H9 (cell line): ENCODE measurements around the gene CRYBB1. TPM values are rescaled to one million over a fixed set of nuclear protein-coding genes. Genes with fewer than 3 reads are reported as not detected.
A peak's percentile ranks its signal among the peaks of the same experiment; 100 is the strongest.

Experiments
- DNase-seq: peaks from one replicate; pipeline ENCODE4 v3.0.0-alpha.2; 2017
- H2AFZ ChIP-seq: one replicate; pipeline ENCODE4 v1.6.1; 2013; ENCODE audit warnings: mild to moderate bottlenecking, low read length, control low read depth, moderate library complexity
- H2AK5ac ChIP-seq: 2 replicates; pipeline ENCODE4 v1.6.1; 2013; ENCODE audit warnings: low read length, control low read depth, mixed read lengths; ENCODE audit not compliant: insufficient read length
- H2BK120ac ChIP-seq: one replicate; pipeline ENCODE4 v1.6.1; 2013; ENCODE audit warnings: low read depth, mild to moderate bottlenecking, low read length, control low read depth, inconsistent platforms; ENCODE audit not compliant: poor library complexity, severe bottlenecking
- H2BK12ac ChIP-seq: 2 replicates; pipeline ENCODE4 v1.6.1; 2013; ENCODE audit warnings: low read length, control low read depth, mixed read lengths, low read depth; ENCODE audit not compliant: insufficient read length
- H2BK15ac ChIP-seq: 2 replicates; pipeline ENCODE4 v1.6.1; 2013; ENCODE audit warnings: low read depth, low read length, control low read depth
- H2BK20ac ChIP-seq: one replicate; pipeline ENCODE4 v1.6.1; 2013; ENCODE audit warnings: low read depth, mild to moderate bottlenecking, low read length, control low read depth, inconsistent platforms; ENCODE audit not compliant: poor library complexity, severe bottlenecking
- H2BK5ac ChIP-seq: 2 replicates; pipeline ENCODE4 v1.6.1; 2013; ENCODE audit warnings: low read length, control low read depth, mixed read lengths; ENCODE audit not compliant: insufficient read length
- H3K14ac ChIP-seq: 2 replicates; pipeline ENCODE4 v1.6.1; 2013; ENCODE audit warnings: low read length, control low read depth; ENCODE audit not compliant: insufficient read depth
- H3K18ac ChIP-seq: 2 replicates; pipeline ENCODE4 v1.6.1; 2013; ENCODE audit warnings: low read depth, mild to moderate bottlenecking, mixed read lengths, low read length, control low read depth; ENCODE audit not compliant: insufficient read length
- H3K23ac ChIP-seq: 2 replicates; pipeline ENCODE4 v1.6.1; 2013; ENCODE audit warnings: low read length, control low read depth, mixed read lengths, low read depth; ENCODE audit not compliant: insufficient read length
- H3K23me2 ChIP-seq: 2 replicates; pipeline ENCODE4 v1.6.1; 2013; ENCODE audit warnings: low read depth, mild to moderate bottlenecking, mixed read lengths, low read length, control low read depth; ENCODE audit not compliant: insufficient read length, poor library complexity, severe bottlenecking
- H3K27ac ChIP-seq: 2 replicates; pipeline ENCODE4 v1.5.1; 2013; ENCODE audit warnings: low read length, control low read depth, mixed read lengths, low read depth; ENCODE audit not compliant: insufficient read length
- H3K27me3 ChIP-seq: 2 replicates; pipeline ENCODE4 v1.6.1; 2013; ENCODE audit warnings: low read length, control low read depth, inconsistent platforms; ENCODE audit not compliant: insufficient read depth
- H3K4ac ChIP-seq: 2 replicates; pipeline ENCODE4 v1.6.1; 2013; ENCODE audit warnings: low read depth, mild to moderate bottlenecking, control low read depth, inconsistent platforms, low read length, moderate library complexity
- H3K4me1 ChIP-seq: 2 replicates; pipeline ENCODE4 v1.6.1; 2013; ENCODE audit warnings: low read length, control low read depth, inconsistent platforms; ENCODE audit not compliant: insufficient read depth
- H3K4me2 ChIP-seq: 2 replicates; pipeline ENCODE4 v1.6.1; 2013; ENCODE audit warnings: low read length, control low read depth, mixed read lengths; ENCODE audit not compliant: insufficient read length, insufficient read depth
- H3K56ac ChIP-seq: 2 replicates; pipeline ENCODE4 v1.6.1; 2013; ENCODE audit warnings: low read depth, mild to moderate bottlenecking, mixed read lengths, low read length, control low read depth; ENCODE audit not compliant: insufficient read length
- H3K79me1 ChIP-seq: 2 replicates; pipeline ENCODE4 v1.6.1; 2013; ENCODE audit warnings: low read depth, mild to moderate bottlenecking, moderate library complexity, low read length, control low read depth, inconsistent platforms; ENCODE audit not compliant: insufficient read depth, poor library complexity, severe bottlenecking
- H3K79me2 ChIP-seq: 2 replicates; pipeline ENCODE4 v1.6.1; 2013; ENCODE audit warnings: low read length, control low read depth, inconsistent platforms; ENCODE audit not compliant: insufficient read depth
- H3K9ac ChIP-seq: 2 replicates; pipeline ENCODE4 v1.6.1; 2013; ENCODE audit warnings: low read length, control low read depth, mixed read lengths; ENCODE audit not compliant: insufficient read length; ENCODE audit errors: extremely low read depth
- H3K9me3 ChIP-seq: one replicate; pipeline ENCODE4 v1.6.1; 2013; ENCODE audit warnings: low read depth, low read length, inconsistent platforms; ENCODE audit not compliant: control insufficient read depth
- H3T11ph ChIP-seq: one replicate; pipeline ENCODE4 v1.6.1; 2013; ENCODE audit warnings: mild to moderate bottlenecking, low read length, control low read depth, inconsistent platforms
- H4K20me1 ChIP-seq: one replicate; pipeline ENCODE4 v1.6.1; 2013; ENCODE audit not compliant: control insufficient read depth, insufficient read length, insufficient read depth
- H4K5ac ChIP-seq: 2 replicates; pipeline ENCODE4 v1.6.1; 2013; ENCODE audit warnings: low read depth, mild to moderate bottlenecking, mixed read lengths, low read length, control low read depth; ENCODE audit not compliant: insufficient read length
- H4K8ac ChIP-seq: replicated peaks from 2 replicates; pipeline ENCODE4 v1.6.1; 2013; ENCODE audit warnings: low read length, control low read depth, mixed read lengths, low read depth; ENCODE audit not compliant: insufficient read length
- H4K91ac ChIP-seq: 2 replicates; pipeline ENCODE4 v1.6.1; 2013; ENCODE audit warnings: low read depth, mild to moderate bottlenecking, moderate library complexity, mixed read lengths, low read length, control low read depth; ENCODE audit not compliant: insufficient read length
- H3K27ac Mint-ChIP-seq, 3 experiments: 2 replicates in 2 of 3; 3 replicates in 1 of 3; pipeline ENCODE4 v1.8.0; 2020 to 2021; ENCODE audit warnings: mixed read lengths in 3 of 3, mild to moderate bottlenecking in 1 of 3, moderate library complexity in 1 of 3
- H3K27me3 Mint-ChIP-seq: 2 replicates; pipeline ENCODE4 v1.8.0; 2021; ENCODE audit warnings: low read depth, mild to moderate bottlenecking, moderate library complexity, mixed read lengths
- H3K36me3 Mint-ChIP-seq, 3 experiments: 2 replicates in 2 of 3; 3 replicates in 1 of 3; pipeline ENCODE4 v1.8.0; 2020 to 2021; ENCODE audit warnings: low read depth in 3 of 3, mixed read lengths in 3 of 3; ENCODE audit not compliant: insufficient read depth in 1 of 3
- H3K4me1 Mint-ChIP-seq, 2 experiments: 2 replicates each; pipeline ENCODE4 v1.8.0; 2020; ENCODE audit warnings: mixed read lengths in 2 of 2
- H3K4me3 Mint-ChIP-seq, 2 experiments: 2 replicates in 1 of 2; 3 replicates in 1 of 2; pipeline ENCODE4 v1.8.0; 2020 to 2021; ENCODE audit warnings: mild to moderate bottlenecking in 2 of 2, mixed read lengths in 2 of 2, moderate library complexity in 1 of 2
- H3K9me3 Mint-ChIP-seq, 2 experiments: 2 replicates in 1 of 2; 3 replicates in 1 of 2; pipeline ENCODE4 v1.8.0; 2020; ENCODE audit warnings: mild to moderate bottlenecking in 2 of 2, mixed read lengths in 2 of 2, moderate library complexity in 1 of 2
- WGBS: extraction: QIAGEN DNeasy Blood & Tissue Kit; methylation state at CpG from one replicate; pipeline ENCODE4 v1.1.7; 2013; ENCODE audit warnings: missing lambda C conversion rate, low lambda C conversion rate, mixed read lengths; ENCODE audit not compliant: insufficient read length; ENCODE audit errors: extremely low coverage; 5-methylcytosine and 5-hydroxymethylcytosine counted together
- total RNA-seq: library from RNA; stranded (reverse); gene quantifications from 2 replicates; pipeline ENCODE4 v1.2.1, GENCODE V29; 2021
- TF ChIP-seq, protein P1 (sequence below): fragments of 200-600 bp; sonication (generic); conservative IDR thresholded peaks from 3 replicates; pipeline ENCODE4 v1.8.0; 2021; ENCODE audit warnings: antibody characterized with exemption, mild to moderate bottlenecking

CRYBB1 gene
- total RNA-seq, 1 experiment from 2014 or later: 5.4 TPM

DNA sequence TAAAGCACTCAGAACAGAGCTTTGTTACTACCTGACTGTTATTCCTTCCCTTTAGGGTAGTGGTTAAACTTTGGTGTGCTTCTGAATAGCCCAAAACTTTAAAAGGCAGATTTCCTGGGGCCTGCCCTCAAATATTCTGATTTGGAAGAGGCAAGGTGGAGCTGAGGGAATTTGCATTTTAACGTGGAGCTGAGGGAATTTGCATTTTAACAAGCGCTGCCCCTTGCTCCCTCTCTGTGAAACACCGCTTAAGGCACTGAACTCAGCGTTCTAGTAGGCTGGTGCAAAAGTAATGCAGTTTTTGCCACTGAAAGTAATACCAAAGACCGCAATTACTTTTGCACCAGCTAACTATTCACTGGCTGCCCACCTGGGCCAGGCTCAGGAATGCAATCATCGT lies 62.9 kb downstream of the CRYBB1 start:
- H3K23me2 ChIP-seq: no peaks in the 10 kb centered on the region
- H3K79me2 ChIP-seq: peaks cover 41% of the 10 kb centered on the region; the same call in 1 of the 2 replicates
- H3K23ac ChIP-seq: no peak overlapping the region
- no peak overlapping the region for H2BK12ac ChIP-seq
- peaks cover 3% of the 10 kb centered on the region for H4K20me1 ChIP-seq
- no peak overlapping the region for H3T11ph ChIP-seq
- H2BK120ac ChIP-seq: no peak overlapping the region
- WGBS: no CpG with 5 or more reads among the region's 6 CpGs
- Mint-ChIP-seq H3K4me1 (peaks cover 81 to 82% of the 10 kb centered on the region in 2 experiments), H3K27me3 (no peaks in the 10 kb centered on the region), H3K27ac (peak overlapping the region; percentile 82 to 97 (median 83); a peak in 5 of 7 replicates), H3K4me3 (no peak overlapping the region), H3K9me3 (no peaks in the 10 kb centered on the region; a peak in 1 of 5 replicates), H3K36me3 (peaks cover 3 to 7% (median 4%) of the 10 kb centered on the region in 3 experiments; a peak in 4 of 7 replicates)
- no peak overlapping the region for H3K56ac ChIP-seq
- no peaks in the 10 kb centered on the region for H3K27me3 ChIP-seq
- no peak overlapping the region for H2BK20ac ChIP-seq
- H4K5ac ChIP-seq: no peak overlapping the region
- no peak overlapping the region; the same call in 1 of the 2 replicates for H3K14ac ChIP-seq
- H3K79me1 ChIP-seq: peaks cover 10% of the 10 kb centered on the region
- no peak overlapping the region for H2AFZ ChIP-seq
- no peak overlapping the region for H4K91ac ChIP-seq
- H3K9me3 ChIP-seq: no peaks in the 10 kb centered on the region
- TF ChIP-seq, protein P1, sequence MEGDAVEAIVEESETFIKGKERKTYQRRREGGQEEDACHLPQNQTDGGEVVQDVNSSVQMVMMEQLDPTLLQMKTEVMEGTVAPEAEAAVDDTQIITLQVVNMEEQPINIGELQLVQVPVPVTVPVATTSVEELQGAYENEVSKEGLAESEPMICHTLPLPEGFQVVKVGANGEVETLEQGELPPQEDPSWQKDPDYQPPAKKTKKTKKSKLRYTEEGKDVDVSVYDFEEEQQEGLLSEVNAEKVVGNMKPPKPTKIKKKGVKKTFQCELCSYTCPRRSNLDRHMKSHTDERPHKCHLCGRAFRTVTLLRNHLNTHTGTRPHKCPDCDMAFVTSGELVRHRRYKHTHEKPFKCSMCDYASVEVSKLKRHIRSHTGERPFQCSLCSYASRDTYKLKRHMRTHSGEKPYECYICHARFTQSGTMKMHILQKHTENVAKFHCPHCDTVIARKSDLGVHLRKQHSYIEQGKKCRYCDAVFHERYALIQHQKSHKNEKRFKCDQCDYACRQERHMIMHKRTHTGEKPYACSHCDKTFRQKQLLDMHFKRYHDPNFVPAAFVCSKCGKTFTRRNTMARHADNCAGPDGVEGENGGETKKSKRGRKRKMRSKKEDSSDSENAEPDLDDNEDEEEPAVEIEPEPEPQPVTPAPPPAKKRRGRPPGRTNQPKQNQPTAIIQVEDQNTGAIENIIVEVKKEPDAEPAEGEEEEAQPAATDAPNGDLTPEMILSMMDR: no peak
- no peak overlapping the region for H2AK5ac ChIP-seq
- H2BK5ac ChIP-seq: no peak overlapping the region
- peaks cover 21% of the 10 kb centered on the region for H3K4me1 ChIP-seq
- no peak overlapping the region for H3K18ac ChIP-seq
- peak overlapping the region; percentile 10 for H3K4me2 ChIP-seq
- no peak overlapping the region for H3K9ac ChIP-seq
- H4K8ac ChIP-seq: no peak overlapping the region
- DNase-seq: peak; percentile 66
- H2BK15ac ChIP-seq: no peak overlapping the region
- H3K4ac ChIP-seq: no peak overlapping the region
- H3K27ac ChIP-seq: peak overlapping the region; percentile 58
